ENCODE measurements around the gene SPPL2C. TPM values are rescaled to one million over a fixed set of nuclear protein-coding genes. Genes with fewer than 3 reads are reported as not detected.

The SPPL2C gene
- total RNA-seq, 4 donors from 2014 or later: not detected

GRCh38 chr17:45843722-45844121 lies 959 bp upstream of the SPPL2C start:
- H3K4me1 ChIP-seq: no peaks in the 10 kb centered on the region
- no peaks in the 10 kb centered on the region for H3K36me3 ChIP-seq
- no peak overlapping the region for H3K4me3 ChIP-seq
- H3K27ac ChIP-seq: no peak overlapping the region
- H3K9me3 ChIP-seq: no peaks in the 10 kb centered on the region
- DNase-seq: no peak
- TF ChIP-seq CTCF (IDR thresholded peaks at IDR 0.05) (no peak), POLR2A (IDR thresholded peaks at IDR 0.05) (no peak)
- no peaks in the 10 kb centered on the region for H3K27me3 ChIP-seq

- no peak overlapping the region for H3K4me3 ChIP-seq
- H3K27ac ChIP-seq: no peak overlapping the region
- no peaks in the 10 kb centered on the region for H3K9me3 ChIP-seq
- no peaks in the 10 kb centered on the region for H3K36me3 ChIP-seq
- no peaks in the 10 kb centered on the region for H3K27me3 ChIP-seq
- H3K4me1 ChIP-seq: no peaks in the 10 kb centered on the region
- no peak for TF ChIP-seq CTCF (IDR thresholded peaks at IDR 0.05)
- no peak for TF ChIP-seq POLR2A (IDR thresholded peaks at IDR 0.05)
- peak in 1 of 3 donors; percentile 37 for DNase-seq
Observed at GRCh38 chr17:45845376-45846185, 900 bp downstream of the SPPL2C start.

GRCh38 chr17:45846223-45846622 lies 1.5 kb downstream of the SPPL2C start:
- TF ChIP-seq CTCF (IDR thresholded peaks at IDR 0.05) (no peak), POLR2A (IDR thresholded peaks at IDR 0.05) (no peak)
- Histone ChIP-seq H3K4me3 (no peak overlapping the region), H3K27ac (no peak overlapping the region), H3K9me3 (no peaks in the 10 kb centered on the region), H3K4me1 (no peaks in the 10 kb centered on the region), H3K36me3 (no peaks in the 10 kb centered on the region), H3K27me3 (no peaks in the 10 kb centered on the region)
- peak in 1 of 3 donors; percentile 19 for DNase-seq

GRCh38 chr17:45846646-45847045 lies 2.0 kb downstream of the SPPL2C start:
- Histone ChIP-seq H3K36me3 (no peaks in the 10 kb centered on the region), H3K27me3 (no peaks in the 10 kb centered on the region), H3K4me1 (no peaks in the 10 kb centered on the region), H3K27ac (no peak overlapping the region), H3K9me3 (no peaks in the 10 kb centered on the region), H3K4me3 (no peak overlapping the region)
- DNase-seq: peak in 1 of 3 donors; percentile 34
- no peak for TF ChIP-seq CTCF (IDR thresholded peaks at IDR 0.05)
- no peak for TF ChIP-seq POLR2A (IDR thresholded peaks at IDR 0.05)

- Histone ChIP-seq H3K4me1 (no peaks in the 10 kb centered on the region), H3K27me3 (no peaks in the 10 kb centered on the region), H3K36me3 (no peaks in the 10 kb centered on the region), H3K9me3 (no peaks in the 10 kb centered on the region), H3K4me3 (no peak overlapping the region), H3K27ac (no peak overlapping the region)
- TF ChIP-seq POLR2A (IDR thresholded peaks at IDR 0.05) (no peak), CTCF (IDR thresholded peaks at IDR 0.05) (no peak)
- DNase-seq: peak in 1 of 3 donors; percentile 20
Observed at GRCh38 chr17:45847101-45847500, 2.4 kb downstream of the SPPL2C start.

Data from Peyer's patch (tissue), 4 donors.